ENCODE results near the gene DMAC2L.
A peak's percentile ranks its signal among the peaks of the same experiment; 100 is the strongest.
"Not testable (repeated sequence)": the region's sequence is repeated elsewhere in the genome, so short reads cannot be mapped to it uniquely, and the experiment has no call there.

The DMAC2L gene

DNA sequence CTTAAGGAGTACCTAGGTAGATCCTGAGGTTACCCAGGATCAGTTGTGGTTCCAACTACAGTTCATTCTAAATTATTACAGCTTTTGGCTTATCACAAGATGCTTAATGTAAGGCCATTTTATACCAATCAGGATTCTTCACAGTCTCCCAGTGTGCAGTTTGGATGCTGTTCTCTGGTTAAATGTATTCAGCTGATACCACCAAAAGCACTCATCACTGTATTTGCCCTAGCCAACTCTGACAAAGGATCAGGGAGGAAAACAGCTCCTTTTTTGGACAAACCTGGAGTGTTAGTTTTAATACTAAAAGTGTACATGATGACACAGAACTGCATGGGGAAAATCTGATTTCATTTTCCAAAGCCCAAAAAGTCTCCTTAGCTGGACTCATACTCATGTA, 19.5 kb downstream of the DMAC2L start:
- DNase-seq = no peak

DNA sequence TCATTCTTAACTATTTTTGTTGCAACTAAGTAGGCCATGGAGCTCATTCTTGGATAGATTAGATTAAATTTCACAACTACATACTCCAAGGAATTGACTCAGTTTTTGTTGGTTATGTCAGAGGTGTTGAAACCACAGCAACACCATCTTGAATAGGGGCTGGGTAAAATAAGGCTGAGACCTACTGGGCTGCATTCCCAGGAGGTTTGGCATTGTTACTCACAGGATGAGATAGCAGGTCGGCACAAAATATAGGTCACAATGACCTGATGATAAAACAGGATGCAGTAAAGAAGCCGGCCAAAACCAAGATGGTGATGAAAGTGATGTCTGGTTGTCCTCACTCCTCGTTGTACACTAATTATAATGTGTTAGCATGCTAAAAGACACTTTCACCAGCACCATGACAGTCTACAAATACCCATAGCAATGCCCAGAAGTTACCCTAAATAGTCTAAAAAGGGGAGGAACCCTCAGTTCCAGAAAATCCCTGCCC, 20.9 kb downstream of the DMAC2L start:
- no peak for DNase-seq

DNA sequence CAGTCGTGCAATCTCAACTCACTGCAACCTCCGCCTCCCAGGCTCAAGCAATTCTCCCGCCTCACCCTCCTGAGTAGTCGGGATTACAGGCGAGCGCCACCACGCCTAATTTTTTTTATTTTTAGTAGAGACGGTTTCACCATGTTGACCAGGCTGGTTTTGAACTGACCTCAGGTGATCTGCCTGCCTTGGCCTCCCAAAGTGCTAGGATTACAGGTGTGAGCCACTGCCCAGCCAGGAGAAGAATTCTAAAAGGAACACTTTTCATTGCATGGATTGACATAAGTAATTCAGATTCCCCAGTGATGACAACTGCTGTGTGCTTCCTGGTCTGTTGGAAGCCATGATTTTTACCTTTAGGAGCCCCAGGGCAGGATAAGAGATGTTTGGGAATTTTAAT, 22.1 kb downstream of the DMAC2L start:
- no peak for DNase-seq

DNA sequence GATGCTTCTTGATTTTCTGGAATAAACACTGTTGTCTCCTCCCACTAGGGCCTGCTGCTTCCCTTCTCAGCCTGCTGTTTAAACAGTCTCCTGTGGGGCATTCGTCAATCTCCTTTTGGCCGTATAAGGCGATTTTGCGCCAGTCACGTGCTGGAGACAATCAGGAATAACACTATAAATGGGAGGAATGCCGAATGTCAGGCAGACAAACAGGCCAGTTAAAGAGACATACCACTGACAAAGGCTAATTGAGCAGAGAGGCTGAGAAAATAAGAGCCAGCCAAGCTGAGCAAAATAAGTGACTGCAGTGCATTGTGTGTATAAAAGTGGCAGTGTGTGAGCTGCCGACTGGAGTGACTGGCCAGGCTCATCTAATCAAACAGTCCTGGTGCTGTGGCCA, 23.3 kb downstream of the DMAC2L start:
- no peak for DNase-seq

DNA sequence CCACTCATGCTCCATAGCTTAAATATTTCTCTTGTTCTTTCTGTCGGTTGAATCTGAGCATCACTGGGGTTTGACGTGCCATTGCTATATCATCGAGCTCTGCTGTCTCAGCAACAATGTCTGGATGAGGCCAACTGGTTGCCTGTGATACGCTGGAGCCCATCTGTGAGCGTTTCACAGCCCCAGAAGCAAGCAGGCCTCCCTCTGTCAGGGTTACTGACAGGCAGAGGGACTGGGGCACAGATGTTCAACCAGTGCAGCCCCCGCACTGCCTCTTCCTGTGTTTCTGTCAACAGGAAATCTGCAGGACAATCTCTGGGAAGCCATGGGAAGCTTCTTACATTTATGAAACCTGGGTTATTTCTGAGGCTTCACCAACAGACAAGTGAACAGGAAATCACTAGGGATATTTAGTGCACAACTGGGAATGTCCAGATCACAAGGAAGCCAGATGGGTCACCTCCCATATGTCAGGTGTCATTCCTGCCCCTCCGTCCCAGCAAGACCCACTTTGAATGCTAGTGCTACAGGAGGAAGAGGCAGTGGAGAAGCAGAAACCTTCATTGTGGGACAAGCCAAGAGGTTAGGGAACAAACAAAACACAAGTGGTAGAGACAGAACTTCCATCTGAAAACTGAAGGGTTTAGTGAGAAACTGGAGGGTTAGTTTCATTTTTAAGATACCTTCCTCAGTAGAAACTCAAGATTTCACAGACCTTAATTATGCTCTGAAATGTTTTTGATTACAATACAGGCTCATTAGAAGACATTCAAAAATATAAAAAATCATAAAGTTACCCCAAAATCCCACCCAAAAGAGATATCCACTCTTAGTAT, 24.1 kb downstream of the DMAC2L start:
- no peak for DNase-seq

- DNase-seq = no peak
Measured at GRCh38 chr14:50338587-50338986, 26.5 kb downstream of the DMAC2L start.

DNA sequence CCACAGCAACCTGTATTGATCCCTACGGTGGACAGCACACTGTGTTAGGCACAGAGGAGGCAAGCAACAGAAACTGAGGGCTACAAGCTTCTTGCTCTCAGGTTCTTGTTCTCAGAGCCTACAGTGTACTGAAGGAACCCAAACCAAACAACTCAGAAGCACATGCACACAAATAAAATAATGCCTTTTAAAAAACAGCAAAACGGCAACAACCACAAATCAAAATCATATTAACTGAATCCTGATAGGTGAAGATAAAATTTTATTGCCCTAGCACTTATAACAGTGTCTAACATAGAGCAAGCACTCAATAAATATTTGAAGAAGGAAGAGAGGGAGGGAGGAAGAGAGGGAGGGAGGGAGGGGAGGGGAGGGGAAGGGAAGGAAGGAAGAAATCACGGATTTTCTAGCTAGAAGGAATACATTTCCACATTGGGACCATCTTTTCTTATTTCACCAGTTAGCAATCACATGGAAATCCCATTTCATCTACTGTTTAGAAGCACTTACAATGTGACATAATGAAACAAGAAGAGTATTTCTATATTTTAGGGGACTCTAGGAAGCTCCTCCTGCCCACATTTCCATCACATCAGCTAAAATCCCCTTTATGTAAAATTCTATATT, 27.2 kb downstream of the DMAC2L start:
- DNase-seq = no peak

GRCh38 chr14:50340045-50340444, 27.9 kb downstream of the DMAC2L start:
- DNase-seq = no peak

GRCh38 chr14:50340963-50341362, 28.8 kb downstream of the DMAC2L start:
- no peak for DNase-seq

- peak; percentile 54 for DNase-seq
Measured at GRCh38 chr14:50342221-50343078, 30.3 kb downstream of the DMAC2L start.

DNA sequence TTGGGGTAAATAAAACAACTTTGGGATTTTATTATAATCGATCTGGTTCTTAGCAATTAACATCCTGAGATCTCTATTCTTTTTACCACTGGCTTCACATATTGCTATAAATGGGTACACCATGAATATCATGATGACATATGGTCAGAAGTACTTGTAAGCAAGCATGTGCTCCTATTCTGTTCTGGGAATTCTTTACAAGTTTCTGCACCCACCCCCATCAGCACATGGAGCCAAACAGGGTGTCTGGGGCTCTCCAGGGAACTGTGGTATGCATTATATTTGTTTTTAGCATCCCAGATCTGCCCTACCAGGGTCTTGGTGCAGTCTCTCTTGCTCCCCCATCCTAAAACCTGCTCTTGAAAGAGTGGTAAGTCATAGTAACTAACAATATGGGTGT, 31.3 kb downstream of the DMAC2L start:
- DNase-seq = no peak

GRCh38 chr14:50344116-50344775, 32.1 kb downstream of the DMAC2L start:
- no peak for DNase-seq

GRCh38 chr14:50344876-50345563, 32.9 kb downstream of the DMAC2L start:
- no peak for DNase-seq

GRCh38 chr14:50345846-50346422, 33.8 kb downstream of the DMAC2L start:
- DNase-seq = no peak

GRCh38 chr14:50347521-50347920, 35.4 kb downstream of the DMAC2L start:
- no peak for DNase-seq

GRCh38 chr14:50348933-50349332, 36.8 kb downstream of the DMAC2L start:
- DNase-seq = no peak

- no peak for DNase-seq
Measured at GRCh38 chr14:50350975-50351374, 38.9 kb downstream of the DMAC2L start.

DNA sequence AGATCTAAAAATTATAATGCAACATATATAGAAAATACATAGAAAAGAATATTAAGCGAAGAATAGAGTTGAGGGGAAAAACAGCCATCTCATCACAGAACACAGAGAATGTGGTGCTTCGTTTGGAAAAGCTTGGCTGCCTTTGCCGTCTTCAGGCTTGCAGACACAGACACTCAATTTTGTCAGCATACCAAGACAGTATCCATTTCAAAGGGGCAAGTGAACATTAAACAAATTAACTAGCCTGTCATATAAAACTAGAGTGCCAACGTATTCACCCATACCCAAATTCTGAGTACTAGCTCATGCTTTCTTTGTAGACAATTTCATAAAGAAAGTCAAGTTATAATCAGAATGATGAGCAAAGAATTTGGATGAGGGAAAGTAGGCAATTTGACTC, 40.5 kb downstream of the DMAC2L start:
- DNase-seq = no peak

DNA sequence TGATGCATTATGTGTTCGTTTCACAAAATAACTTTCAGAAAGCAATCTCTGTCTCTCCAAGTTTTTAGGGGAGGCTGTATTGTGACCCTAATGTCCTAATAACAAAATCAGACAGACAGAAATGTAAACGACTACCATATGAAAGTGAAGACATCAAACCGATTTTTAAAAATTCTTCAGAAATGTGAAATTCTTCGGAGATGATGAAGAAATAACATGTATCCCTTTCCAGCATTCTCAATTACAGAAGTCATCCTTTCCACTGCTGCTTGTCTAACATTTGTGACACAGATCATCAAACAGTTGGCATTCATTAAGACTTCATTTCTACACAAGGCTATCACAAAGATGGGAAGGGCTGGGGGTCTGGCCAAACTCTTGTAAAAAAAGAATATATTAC, 41.0 kb downstream of the DMAC2L start:
- no peak for DNase-seq

DNA sequence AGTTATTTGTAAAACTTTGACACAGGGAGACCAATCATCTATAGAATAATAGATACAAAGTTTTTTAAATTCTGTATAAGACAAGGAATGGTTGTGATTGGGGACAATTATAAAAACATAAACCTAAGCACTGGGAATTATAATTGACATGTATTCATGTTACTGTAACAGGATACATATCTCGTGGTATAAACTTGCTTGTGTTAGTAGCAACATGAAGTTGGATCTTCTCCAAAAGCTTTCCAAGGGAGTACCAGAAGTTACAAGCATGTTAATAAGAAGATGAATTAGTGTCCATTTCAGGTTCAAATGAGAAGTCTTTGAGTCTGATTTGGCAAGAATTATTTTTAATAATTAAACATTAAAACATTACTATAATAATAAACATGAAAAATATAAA, 42.4 kb downstream of the DMAC2L start:
- DNase-seq = no peak

DNA sequence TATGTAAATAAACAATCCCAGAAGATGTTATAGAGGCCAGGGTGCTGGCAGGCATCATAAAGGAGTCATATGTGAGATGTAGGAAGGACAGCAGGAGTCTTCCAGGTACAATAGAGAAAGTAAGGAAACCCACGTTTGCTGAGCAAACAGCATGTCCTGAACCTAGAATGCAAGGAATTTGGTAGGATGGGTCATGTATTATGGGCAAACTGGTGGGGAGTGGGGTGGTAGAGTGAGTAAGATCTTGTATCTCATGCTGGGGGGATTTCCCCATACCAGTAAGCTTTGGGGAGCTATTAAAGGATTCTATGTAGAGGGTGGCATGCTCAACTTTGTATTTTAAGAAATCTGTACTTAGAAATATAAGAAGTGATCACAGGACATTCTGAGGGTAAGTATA, 43.6 kb downstream of the DMAC2L start:
- DNase-seq = no peak

GRCh38 chr14:50356283-50356682, 44.2 kb downstream of the DMAC2L start:
- not testable (repeated sequence) for DNase-seq
